Cerebellar cortex (tissue), 1 donor: ENCODE data around the gene PLPP1.
A peak's percentile ranks its signal among the peaks of the same experiment; 100 is the strongest.

ENCODE experiments used
- DNase-seq: peaks from one replicate; pipeline ENCODE4 v3.0.0-alpha.2; 2015; ENCODE audit warnings: low spot score

Gene PLPP1

GRCh38 chr5:55406292-55406691 lies 128.5 kb downstream of the PLPP1 start:
- DNase-seq, result no peak

GRCh38 chr5:55402199-55402598 lies 132.6 kb downstream of the PLPP1 start:
- DNase-seq, result no peak

GRCh38 chr5:55393501-55394175 lies 141.1 kb downstream of the PLPP1 start:
- DNase-seq, result no peak

GRCh38 chr5:55392669-55393068 lies 142.1 kb downstream of the PLPP1 start:
- no peak for DNase-seq

GRCh38 chr5:55391707-55392106 lies 143.1 kb downstream of the PLPP1 start:
- no peak for DNase-seq

GRCh38 chr5:55387865-55388264 lies 146.9 kb downstream of the PLPP1 start:
- no peak for DNase-seq

GRCh38 chr5:55386356-55386755 lies 148.4 kb downstream of the PLPP1 start:
- DNase-seq, result no peak

- DNase-seq, result no peak
Observed at GRCh38 chr5:55385846-55386245, 148.9 kb downstream of the PLPP1 start.

- no peak for DNase-seq
Observed at GRCh38 chr5:55385227-55385626, 149.5 kb downstream of the PLPP1 start.

- no peak for DNase-seq
Observed at GRCh38 chr5:55384072-55384471, 150.7 kb downstream of the PLPP1 start.

GRCh38 chr5:55383254-55383653 lies 151.5 kb downstream of the PLPP1 start:
- DNase-seq, result no peak

- peak; percentile 36 for DNase-seq
Observed at GRCh38 chr5:55377810-55378209, 157.0 kb downstream of the PLPP1 start.
